Measurements from ENCODE around the gene TBC1D22A. TPM values are rescaled to one million over a fixed set of nuclear protein-coding genes. Genes with fewer than 3 reads are reported as not detected.
A peak's percentile ranks its signal among the peaks of the same experiment; 100 is the strongest.
"Not testable (repeated sequence)": the region's sequence is repeated elsewhere in the genome, so short reads cannot be mapped to it uniquely, and the experiment has no call there.

The TBC1D22A gene
- total RNA-seq, 1 donor from 2014 or later, result 14.0 TPM

DNA sequence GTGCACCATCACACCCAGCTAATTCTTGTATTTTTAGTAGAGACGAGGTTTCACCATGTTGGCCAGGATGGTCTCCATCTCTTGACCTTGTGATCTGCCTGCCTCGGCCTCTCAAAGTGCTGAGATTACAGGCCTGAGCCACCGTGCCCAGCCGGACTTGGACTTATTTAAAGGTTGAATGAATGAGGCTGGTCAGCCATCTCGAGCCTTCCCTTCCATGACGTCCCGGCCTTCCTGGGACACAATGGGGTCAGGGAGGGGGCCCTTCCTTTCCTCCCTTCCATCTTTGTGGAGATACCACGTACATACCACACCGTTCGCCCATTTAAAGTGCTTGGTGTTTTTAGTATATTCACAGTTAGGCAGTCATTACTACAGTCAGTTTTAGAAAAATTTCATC, 19.8 kb downstream of the TBC1D22A start:
- DNase-seq; intact Hi-C loops (cut with DNase I); ATAC-seq (ENCODE audit: poor library complexity): not testable (repeated sequence)

DNA sequence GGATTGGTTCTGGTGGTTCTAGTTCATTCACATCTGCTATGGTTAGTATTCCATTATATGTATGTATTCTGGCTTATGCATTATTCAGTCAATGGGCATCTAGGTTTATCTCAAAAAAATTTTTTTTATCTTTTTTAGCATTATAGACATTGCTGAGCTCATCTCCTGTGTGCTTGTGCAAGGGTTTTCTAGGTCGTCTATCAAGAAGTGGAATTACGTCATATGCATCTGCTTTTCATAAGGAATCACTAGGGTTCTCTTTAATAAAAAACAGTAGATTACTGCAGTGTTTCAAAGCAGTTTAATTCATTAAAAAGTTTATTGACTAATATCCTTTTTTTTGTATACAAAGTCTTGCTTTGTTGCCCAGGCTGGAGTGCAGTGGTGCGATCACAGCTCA, 21.3 kb downstream of the TBC1D22A start:
- ATAC-seq (ENCODE audit: poor library complexity), result no peak
- no peak for DNase-seq
- intact Hi-C loops (cut with DNase I), result no loop called here

DNA sequence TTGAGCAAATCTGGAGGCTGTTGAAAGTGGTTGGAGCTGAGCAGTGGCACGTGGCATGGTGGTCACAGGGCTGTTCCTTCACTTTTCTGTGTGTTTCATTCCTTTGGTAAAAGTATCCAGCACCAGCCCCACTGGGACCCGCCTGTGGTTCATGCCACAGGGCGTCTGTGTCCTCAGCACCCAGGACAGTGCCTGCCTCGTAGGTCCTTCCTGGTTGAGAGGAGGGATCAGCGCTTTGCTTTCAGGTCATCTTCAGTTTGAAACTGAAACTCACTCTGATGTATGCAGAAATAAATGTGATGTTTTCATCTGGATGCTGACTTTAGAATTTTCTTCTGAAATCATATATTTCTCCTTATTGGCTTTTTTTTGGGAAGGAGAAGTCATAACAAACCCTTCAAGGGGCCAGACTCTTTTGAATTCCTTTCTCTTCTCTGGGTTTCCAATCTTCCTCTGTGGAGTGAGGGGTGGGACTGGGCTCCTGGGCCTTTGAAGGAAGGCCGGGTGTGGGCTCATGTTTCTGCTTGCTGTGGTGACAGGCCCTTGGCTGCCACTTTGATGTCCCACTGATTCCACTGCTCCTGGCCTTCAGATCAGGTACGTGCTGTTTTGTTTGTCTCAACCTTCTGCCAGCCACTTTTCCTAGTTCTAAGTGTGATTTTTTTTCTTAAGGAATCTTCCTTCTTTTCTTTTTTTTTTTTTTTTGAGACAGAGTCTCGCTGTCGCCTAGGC, 26.2 kb downstream of the TBC1D22A start:
- intact Hi-C loops (cut with DNase I), result no loop called here
- peak; percentile 65 for ATAC-seq (ENCODE audit: poor library complexity)
- DNase-seq, result no peak

GRCh38 chr22:46789992-46790391, 27.5 kb downstream of the TBC1D22A start:
- no peak for DNase-seq
- ATAC-seq (ENCODE audit: poor library complexity), result no peak
- intact Hi-C loops (cut with DNase I), result no loop called here

GRCh38 chr22:46791201-46791731, 28.8 kb downstream of the TBC1D22A start:
- ATAC-seq (ENCODE audit: poor library complexity) (no peak), DNase-seq (no peak)
- intact Hi-C loops (cut with DNase I), result no loop called here

DNA sequence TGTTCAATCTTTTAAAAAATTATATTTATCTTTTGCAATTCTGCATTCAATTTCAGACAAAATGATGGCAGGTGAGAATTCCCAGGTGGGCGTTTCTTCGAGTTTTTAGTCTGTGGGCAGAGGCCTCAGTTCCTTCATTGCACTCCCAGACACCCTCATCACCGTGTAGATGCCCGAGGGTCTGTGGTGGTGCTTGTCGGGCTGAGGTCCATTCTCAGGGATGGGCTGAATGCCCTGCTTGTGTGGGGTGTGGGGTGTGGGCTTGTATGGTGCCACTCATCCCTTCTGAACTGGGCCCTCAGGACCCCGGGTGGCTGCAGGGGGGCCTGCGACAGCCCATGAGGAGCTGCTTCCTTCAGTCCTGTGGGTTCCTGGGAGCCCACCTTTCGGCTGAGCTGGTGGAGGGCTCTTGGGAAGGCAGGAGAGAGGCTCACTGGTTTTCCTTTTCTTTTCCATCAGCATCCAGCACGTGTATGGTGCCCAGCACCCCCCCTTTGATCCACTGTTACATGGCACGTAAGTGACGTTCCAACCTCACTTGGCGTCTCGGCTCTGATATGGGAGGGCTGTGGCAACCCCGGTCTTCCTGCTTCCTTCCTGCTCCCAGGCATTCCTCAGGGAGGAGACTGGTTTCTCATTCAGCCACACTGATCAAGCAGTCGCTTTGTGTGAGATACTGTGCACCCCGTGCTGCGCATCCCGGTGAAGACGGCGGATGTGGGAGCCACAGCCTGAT, 29.8 kb downstream of the TBC1D22A start:
- intact Hi-C loops (cut with DNase I), result no loop called here
- DNase-seq, result no peak
- ATAC-seq (ENCODE audit: poor library complexity), result no peak

- ATAC-seq (ENCODE audit: poor library complexity) (no peak), DNase-seq (no peak)
- intact Hi-C loops (cut with DNase I), result no loop called here
Observed at GRCh38 chr22:46792841-46793261, 30.4 kb downstream of the TBC1D22A start.

DNA sequence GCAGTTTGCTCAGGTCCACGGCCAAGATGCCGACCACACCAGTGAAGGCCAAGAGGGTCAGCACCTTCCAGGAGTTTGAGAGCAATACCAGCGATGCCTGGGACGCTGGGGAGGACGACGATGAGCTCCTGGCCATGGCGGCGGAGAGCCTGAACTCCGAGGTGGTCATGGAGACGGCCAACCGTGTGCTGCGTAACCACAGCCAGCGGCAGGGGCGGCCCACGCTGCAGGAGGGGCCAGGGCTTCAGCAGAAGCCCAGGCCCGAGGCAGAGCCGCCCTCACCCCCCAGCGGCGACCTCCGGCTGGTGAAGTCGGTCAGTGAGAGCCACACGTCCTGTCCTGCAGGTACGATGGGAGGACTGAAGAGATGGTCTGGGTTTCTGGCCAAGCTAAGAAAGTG, 31.0 kb downstream of the TBC1D22A start:
- no peak for ATAC-seq (ENCODE audit: poor library complexity)
- no peak for DNase-seq
- intact Hi-C loops (cut with DNase I), result no loop called here

GRCh38 chr22:46794067-46794466, 31.6 kb downstream of the TBC1D22A start:
- intact Hi-C loops (cut with DNase I), result no loop called here
- DNase-seq (no peak), ATAC-seq (ENCODE audit: poor library complexity) (no peak)

DNA sequence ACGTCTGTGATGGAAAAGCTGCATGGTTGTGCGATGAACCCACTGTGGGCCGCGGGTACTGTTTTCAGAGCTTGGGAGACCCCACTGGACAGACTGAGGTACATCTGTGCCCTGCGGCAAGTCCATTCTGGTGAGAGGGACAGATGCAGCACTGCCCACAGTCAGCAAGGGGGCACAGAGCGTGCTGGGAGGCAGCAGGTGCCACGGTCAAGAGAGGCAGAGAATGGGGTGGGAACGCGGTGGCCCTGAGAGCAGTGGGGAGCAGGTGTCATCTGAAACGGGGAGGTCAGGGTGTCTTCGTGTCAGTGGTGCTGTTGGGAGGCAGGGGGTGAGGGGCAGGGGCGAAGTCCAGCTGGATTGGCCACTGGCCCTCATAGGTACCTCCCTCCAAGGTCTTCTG, 32.0 kb downstream of the TBC1D22A start:
- ATAC-seq (ENCODE audit: poor library complexity) (no peak), DNase-seq (no peak)
- intact Hi-C loops (cut with DNase I), result no loop called here

GRCh38 chr22:46795140-46795539, 32.7 kb downstream of the TBC1D22A start:
- ATAC-seq (ENCODE audit: poor library complexity) (no peak), DNase-seq (no peak)
- intact Hi-C loops (cut with DNase I), result no loop called here

DNA sequence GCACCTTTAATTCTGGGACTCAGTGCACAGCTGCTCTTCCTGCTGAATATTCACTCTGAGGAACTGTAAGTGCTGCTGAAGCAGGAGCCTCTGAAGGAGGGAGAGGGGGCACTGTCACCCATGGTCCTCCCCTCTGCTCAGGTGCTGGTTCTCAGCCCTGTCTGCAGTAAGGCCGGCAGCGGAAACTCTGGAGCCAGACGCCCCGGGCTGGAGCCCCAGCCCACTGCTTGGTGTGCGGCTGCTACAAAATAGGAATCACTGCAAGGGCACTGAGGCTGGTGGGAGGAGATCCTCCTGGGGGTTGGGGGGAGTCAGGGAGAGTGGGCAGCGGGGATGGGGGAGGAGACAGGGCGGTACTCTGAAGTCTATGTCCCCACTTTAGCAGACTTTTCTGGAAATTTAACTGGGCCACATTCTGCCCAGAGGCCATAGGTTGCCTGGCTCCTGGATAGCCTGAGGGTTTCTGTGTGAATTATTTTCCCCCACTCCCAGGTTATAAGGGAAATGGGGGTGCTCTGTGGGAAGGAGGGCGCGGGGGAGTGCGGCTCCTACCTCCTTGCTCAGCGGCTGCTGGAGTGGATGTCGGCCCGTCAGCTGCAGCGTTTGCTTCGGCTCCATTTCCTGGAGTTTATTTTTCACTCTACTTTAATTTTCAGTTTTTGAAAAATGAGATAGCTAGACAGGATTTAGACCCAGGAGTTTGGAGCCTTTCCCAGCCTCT, 33.6 kb downstream of the TBC1D22A start:
- intact Hi-C loops (cut with DNase I), result no loop called here
- DNase-seq (no peak), ATAC-seq (ENCODE audit: poor library complexity) (no peak)

GRCh38 chr22:46796566-46797195, 34.2 kb downstream of the TBC1D22A start:
- ATAC-seq (ENCODE audit: poor library complexity) (no peak), DNase-seq (no peak)
- intact Hi-C loops (cut with DNase I), result no loop called here

- intact Hi-C loops (cut with DNase I), result no loop called here
- DNase-seq, result no peak
- no peak for ATAC-seq (ENCODE audit: poor library complexity)
Observed at GRCh38 chr22:46797355-46797754, 34.9 kb downstream of the TBC1D22A start.

DNA sequence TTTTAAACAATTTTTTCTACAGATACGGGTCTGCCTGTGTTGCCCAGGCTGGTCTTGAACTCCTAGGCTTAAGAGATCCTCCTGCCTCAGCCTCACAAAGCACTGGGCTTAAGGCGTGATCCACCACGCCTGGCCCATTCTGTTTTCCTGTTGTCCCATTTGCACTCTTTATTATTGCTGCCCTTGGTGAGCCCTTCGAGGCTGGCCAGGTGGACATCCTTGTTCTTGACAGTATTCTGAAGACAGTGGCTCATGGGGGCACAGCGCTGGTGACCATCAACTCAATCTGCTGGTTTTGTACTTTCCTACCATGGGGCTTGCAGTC, 35.6 kb downstream of the TBC1D22A start:
- no peak for DNase-seq
- ATAC-seq (ENCODE audit: poor library complexity), result no peak
- intact Hi-C loops (cut with DNase I), result no loop called here

DNA sequence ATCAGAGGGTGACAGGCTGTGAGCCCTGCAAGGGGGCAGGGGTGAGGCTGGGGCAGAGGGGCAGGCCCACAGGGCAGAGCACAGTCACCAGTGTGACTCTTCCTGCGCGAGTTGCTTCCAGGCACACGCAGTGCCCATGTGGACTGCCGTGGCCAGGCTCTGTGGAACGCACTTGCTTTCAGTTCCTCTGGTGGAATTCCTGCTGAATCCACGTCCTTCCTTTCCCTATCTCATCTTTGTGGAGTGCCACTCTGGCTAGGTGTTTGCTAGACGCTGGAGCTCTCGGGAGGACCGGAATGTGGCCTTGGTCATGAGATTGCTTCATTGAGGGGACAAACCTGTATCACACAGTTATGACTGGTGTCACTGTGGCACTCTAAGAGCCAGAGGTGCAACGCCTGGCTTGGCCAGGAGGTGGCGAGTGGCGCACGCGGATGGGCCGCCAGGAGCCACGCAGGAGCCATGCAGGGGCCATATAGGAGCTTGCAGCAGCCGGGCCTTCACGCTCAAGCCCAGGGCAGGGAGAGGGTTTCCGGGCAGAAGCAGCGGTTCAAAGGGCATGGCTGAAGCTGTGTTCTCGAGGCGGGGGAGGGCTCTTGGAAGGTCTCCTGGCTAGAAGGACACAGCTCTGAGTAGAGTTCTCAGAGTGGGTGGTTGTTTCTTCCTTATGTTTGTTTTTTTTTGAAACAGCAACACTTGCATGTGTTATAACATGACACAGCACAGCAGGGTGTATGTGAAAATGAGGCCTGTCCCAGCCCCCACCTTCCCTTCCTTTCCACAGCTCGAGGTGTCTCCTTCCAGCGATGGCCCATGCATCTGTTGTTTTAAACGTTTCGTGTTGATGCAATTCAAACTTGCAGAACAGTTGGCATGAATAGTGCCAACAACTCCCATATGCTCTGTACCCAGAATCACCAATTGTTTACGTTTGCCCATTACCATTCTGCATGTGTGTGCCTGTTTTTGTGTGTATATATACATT, 36.2 kb downstream of the TBC1D22A start:
- DNase-seq, result peak; percentile 86
- intact Hi-C loops (cut with DNase I), result no loop called here
- ATAC-seq (ENCODE audit: poor library complexity), result peak; percentile 88

- DNase-seq (no peak), ATAC-seq (ENCODE audit: poor library complexity) (no peak)
- intact Hi-C loops (cut with DNase I), result no loop called here
Observed at GRCh38 chr22:46799626-46800025, 37.2 kb downstream of the TBC1D22A start.
